ENCODE measurements around the gene CASKIN1.

- TF ChIP-seq POLR2A (IDR thresholded peaks at IDR 0.05; ENCODE audit: low read length) (no peak), GATA1 (IDR thresholded peaks at IDR 0.05; ENCODE audit: low read depth, low read length) (no peak)
Measured at GRCh38 chr16:2234813-2235170, 38.4 kb upstream of the CASKIN1 start.
